Medulla oblongata (tissue), 1 donor: ENCODE measurements around the gene MROH2A.

Experiments used
- DNase-seq: peaks from one replicate; pipeline ENCODE4 v3.0.0-alpha.2; 2015; ENCODE audit errors: extremely low spot score

Gene MROH2A

DNA sequence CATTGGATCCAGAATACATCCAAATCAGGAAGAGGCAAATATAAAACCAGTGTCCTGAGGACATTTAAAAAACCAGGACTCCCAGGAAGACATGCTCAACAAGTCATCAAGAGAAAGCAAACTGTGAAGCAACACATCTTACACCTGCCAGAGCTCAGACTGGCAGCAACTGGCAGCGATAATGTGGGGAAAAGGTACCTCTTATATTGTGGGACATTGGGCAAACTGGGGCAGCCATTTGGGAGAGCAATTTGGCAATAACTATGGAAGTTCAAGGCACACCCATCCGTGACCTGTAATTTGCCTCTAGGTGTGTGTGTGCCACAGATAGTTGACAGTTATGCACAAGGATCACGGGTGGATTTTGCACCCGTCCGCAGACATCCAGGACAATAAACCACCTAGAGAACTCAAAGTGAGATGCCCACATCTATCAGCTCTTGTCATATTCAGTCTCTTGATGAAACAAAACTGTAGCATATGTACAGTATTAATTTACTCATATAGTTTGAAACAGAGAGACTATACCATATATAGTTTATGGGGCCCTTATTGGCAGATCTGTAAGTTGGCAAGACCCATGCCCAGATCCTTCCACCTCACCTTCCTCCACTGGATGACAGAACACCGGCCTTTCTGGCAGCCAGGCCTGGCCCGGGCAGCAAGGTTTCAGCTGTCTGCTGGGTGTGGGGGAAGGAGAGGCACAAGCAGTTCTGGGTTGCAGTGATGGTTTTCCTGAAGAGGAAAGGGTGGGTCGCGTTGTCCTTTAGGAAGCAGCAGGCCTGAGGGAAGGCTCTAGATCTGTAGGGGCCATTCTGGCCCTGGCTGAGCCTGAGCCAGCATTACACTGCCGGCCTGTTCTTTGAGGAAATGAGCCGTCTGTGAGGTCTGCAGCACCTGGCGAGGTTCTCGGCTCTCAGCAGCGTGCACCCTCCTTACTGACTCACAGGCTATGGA is 57.4 kb downstream of the MROH2A start:
- DNase-seq, result no peak

DNA sequence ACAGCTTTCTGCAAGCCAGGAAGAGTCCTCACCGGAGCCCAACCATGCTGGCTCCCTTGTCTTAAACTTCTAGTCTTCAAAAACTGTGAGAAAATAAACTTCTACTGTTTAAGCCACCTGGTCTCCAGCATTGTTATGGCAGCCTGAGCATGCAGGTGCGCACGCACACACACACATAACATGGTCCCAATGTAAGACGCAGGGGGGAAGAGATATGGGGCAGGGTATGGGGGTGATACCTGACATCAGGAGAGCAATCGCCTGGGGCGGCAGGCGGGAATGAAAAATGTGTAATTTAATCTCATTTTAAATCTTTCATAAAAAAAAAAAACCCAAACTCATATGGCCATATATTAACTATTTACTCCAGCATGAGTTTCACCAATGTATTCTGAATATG is 58.2 kb downstream of the MROH2A start:
- DNase-seq, result no peak

DNA sequence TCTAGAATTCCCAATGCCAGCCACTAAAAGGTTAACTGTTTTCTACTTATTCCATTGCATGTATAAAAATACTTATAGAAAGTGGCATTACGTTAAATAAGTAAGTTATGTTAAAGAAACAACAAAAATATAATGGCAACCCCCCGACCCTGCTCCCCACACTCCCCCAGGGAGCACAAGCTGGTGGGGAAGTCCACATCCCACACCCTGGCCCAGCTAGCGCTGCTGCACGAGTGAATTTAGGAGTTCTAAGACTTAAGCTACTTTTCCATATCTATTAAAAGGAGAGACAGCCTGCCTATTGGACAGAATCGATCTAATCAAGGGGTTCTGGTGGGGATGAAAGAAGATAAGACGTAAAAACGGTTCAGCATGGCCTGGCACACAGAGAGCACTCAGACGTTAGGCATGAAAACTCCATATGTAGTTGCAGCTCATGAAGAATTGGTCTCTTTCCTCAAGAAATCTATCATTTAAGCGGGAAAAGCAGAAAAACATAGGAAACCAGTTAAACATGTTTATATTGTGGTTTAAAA is 59.6 kb downstream of the MROH2A start:
- DNase-seq, result no peak

DNA sequence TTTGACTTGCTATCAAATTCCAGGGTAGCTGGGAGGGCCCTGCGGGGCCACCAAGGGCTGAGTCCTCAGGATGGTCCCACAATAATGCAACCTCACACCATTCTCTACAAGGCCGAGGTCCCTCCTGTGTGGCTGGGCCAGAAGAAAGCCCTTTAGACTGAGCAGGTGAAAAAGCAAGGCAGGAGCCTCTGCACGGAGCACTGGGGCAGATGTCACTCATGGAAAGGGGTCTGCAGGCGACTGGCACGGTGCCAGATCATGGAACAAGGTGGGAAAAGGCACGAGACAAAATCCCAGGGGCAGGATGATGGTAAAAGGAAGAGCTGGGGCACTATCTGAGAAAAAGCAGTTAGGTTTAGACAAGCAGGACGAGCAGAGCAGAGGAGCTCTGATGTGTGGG is 60.1 kb downstream of the MROH2A start:
- no peak for DNase-seq

DNA sequence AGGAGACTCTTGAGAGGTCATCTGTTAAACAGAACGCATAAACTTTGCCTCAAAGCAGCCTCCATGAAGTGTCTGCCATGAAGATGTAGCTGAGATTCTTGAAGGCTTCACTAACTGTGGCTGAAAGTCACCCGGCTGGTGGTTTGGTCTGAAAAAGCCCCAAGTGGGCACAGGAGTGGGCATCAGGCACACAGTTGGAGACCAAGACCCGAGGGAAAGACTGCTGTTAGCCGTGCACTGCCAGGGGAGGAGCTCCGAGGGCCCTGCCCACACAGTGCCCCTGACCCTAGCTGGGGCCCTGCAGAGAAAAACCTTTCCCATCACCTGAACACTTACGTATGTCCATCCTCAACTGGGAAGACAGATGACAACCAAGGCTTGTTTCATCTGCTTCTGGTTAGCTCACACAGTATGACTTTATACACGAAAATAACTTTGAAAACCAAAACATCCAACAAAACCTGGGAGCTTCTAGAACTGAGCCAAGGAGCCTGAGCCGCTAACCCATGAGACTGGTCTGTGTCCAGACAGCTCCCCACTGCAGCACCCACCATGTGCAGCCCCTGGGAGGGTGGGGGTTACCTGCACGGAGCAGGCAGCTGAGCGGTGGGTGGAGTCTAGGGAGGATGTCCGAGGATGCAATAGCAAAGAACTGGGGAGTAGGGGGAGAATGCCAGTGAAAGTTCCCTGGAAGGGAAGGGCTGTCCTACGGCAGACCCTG is 60.8 kb downstream of the MROH2A start:
- no peak for DNase-seq

DNA sequence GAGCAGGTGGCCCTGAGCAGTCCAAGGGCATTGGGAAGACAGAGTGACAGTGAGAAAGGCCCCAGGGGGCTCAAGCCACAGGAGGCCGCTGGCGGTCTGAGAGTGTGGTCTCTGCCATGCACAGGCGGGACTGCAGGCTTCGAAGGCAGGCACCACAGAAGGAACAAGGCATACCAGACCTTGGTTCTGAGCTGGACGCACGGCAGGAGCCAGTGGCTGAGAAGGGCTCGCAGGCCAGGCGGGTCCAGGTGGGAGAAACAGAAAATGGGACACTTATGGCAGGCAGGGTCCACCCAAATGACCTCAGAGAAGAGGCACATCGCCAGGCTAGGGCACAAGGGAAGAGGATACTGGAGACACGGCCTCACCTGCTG is 61.3 kb downstream of the MROH2A start:
- DNase-seq, result no peak

DNA sequence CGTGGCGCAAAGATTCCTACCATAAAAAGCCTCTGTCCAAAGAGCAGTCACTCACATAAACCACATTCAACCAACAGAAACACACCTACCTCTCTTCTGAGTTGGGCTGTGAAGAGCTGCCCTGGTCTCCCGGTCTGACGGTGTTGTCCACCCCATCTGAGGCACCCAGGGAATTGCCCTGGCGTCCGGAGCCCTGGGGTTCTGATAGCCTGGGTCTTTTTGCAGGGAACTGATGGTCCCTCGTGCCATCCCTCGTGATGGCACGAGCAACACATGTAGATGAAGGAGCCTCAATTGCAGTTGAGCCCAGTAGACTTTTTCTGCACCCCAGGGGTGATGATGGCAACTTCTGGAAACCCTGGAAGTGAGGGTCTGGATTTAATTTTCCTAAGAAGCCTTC is 62.4 kb downstream of the MROH2A start:
- no peak for DNase-seq

DNA sequence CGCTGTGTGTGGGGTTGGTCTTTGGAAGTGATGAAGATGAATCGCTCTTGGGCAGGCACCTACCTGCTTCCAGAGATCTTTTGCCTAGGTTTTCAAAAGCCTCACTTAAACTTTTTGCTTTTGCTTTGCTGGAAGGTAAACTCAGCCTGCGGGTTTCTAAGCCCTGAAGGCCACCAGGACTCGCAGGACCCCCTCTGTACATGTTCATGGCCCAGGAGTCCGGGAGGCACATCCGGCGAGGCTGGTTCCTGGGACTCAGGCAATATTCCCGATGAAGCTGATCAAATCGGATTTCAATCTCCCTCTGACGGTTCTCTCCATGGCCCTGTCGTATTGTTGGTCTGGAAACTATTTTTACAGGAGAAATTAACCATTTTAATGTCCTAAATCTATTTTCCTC is 63.1 kb downstream of the MROH2A start:
- DNase-seq, result no peak

DNA sequence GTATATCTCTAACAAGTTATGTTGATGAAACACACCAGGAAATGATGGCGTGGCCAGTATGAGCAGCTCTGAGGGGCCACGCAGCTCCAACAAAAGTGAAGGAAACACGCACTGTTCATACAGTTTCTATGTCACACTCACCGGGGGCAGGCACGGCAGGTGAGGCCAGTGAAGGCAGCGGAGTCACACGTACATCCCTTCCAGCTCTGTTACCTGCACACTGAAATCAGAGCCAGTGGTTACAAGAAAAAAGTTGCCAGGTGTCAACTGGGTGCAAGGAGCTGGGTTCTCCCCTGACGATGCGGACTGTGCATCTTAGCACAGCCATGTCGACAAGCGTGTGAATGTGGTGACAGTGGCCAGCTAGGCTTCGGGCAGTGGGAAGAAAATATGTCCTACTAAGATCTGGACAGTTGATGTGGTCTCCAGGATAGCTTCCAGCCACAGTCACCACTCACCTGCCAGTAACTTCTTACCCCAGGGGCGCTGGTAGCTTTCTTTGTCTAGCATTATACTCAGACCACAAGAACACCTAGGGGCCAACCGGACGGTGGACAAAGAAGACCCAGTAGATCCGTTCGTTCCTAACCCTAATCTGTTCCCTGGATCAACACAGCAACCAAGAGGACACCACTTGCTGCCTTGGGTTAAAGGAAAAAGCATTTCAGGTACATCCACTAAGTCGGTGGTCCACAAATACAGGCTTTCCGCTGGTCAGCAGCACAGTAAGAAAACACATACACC is 66.1 kb downstream of the MROH2A start:
- DNase-seq, result no peak

DNA sequence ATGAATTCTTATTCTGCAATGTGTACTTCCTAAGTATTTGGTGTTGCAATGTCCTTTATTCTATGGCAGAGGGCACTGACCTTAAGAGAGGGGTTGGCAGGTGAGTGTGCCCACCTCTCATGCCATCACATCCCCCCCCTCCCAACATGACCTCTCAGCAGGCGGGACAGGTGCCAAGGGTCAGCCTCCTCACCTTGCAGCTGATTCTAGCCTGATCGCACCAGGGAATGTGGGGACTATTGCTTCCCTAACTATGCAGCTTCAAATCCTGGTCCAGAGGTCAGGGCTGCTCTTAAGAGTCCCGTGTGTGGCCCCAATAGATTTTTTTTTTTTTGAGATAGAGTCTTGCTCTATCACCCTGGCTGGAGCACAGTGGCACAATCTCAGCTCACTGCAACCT is 66.7 kb downstream of the MROH2A start:
- no peak for DNase-seq

DNA sequence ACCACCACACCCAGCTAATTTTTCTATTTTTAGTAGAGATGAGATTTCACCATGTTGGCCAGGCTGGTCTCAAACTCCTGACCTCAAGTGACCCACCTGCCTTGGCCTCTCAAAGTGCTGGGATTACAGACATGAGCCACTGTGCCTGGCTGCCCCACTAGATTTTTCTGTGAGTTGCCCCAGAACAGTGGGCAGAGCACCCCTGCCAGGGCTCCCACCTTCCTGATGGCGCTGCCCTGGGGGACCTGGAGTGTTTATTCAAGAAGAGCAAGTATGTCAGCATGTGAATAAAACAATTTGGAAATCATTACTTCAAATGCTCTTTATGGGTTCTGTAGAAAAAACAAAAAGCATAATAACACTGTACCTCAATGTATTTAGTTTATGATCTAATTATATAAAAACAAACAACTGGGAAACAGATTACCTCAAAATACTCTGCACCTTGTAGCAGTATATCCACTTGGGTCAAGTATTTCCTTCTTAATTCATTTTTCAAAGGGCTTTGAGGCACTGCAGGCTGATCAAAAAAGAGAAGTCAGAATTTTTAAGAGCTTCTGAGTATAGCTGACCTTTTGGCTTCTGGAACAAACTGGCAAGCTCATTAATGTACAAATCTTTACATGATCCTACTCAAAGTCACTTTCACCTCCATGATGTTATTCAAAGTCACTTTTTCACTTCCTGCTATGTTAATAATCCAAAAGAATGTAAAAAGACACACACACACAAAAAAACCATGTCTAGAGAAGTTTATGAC is 67.4 kb downstream of the MROH2A start:
- DNase-seq, result no peak

DNA sequence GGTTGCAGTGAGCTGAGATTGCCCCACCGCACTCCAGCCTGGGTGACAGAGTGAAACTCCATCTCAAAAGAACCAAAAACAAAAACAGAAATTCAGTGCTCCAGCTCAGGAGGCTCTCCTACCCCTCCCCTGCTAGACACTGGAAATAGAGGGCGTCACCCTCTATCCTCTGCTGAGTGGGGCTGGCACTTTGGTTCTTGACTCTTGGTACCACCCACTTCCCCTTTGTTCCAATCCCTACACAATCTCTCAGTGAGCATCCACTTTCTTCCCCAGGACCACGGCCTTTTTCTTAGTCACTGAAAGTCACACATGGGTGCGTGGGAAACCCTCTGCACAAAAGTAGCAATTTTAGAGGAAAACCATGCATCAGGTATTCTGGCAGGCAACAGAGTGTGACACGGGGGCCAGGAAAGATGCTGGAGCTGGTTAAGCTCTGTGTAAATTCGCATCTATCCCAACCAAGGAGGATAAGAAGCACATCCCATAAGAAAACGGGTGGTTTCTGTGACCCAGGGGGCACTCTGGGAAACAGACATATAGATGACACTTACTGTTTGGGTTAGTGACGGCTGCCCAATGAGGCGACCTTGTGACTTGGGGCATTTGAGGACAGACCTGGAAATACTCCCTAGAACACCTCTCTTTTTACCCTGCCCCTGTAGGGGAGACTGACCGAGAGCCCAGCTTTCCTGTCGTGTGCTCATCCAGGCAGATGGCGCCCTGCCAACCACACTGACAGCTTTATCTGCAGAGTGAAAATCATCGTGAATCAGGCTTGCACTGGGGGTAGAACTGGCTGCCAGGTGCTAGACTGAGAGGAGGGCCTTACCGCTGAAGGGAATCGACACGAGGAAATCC is 68.5 kb downstream of the MROH2A start:
- no peak for DNase-seq

DNA sequence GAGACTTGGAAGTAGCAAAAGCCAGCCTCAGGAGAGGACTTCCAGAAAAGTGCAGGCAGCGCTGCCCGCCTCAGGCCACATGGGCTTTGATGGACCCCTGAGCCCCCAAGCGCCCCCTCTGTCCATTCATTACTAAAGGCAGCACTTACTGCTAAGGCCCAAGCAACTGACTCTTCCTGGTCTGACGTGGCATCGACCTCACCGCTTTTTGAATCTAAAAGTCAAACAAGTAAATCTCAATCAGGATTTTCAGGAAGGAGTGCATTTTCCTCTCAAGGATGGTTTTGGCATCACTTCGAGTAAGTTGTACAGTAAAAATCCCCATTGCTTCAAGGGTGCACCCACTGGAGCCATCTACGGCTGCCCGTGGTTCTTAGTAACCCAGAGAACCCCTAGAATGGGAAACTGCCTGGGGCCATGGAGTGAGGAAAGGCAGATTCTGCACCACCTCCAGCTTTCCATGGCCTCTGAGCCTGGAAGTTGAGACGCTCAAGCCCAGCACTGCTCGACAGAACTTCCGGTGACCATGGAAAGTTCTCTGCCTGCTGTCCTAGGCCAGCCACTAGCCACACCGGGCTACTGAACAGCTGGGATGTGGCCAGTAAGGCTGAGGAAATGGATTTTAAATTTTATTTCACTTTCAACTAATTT is 69.2 kb downstream of the MROH2A start:
- DNase-seq, result no peak

DNA sequence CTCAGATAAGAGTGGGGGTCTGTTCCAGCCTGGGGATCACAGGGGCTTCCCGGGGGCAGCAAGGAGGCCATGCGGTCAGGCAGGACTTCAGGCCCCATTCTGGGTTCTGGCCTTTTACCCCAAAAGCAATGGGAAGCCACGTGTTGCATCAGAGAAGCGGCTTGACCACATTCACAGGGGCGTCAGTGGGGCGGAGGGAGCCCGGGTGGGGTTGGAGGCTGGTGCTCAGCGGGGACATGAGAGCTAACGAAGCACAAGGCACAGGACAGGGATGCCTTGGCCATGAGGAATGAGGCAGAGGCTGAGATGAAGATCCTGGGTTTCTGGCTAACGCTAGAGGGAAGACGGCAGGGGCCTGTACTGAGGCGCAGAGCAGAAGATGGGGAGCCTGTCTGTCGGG is 70.1 kb downstream of the MROH2A start:
- DNase-seq, result no peak

DNA sequence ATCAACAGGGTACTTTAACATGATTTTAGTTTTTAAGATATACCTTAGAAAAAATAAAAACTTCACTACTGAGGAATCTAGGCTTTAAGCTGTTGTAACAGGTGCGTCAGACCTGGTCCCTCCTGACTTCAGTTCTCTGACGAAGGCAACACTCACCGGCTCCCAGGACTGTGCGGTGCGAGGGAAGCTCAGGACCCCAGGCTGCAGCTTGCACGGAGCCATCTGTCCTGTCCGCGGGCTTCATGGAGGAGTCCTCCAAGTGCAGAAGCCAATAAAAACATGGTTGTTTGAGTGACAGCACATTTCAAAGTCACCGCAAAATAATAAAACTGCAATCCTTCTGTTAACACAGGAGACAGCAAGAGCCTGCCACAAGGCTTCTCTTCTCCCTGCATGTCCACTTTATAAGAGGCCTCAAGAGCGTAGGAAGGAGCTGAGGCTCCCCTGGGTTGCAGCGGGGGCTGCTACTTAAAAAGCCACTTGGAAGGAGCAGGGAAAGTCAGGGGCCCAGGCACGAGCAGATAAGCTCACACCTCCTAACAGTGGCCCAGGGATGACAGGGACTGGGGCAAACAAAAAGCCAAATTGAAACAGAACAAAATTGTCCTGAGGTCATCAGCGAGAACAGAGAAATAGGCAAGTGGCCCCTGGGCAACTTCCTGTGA is 71.6 kb downstream of the MROH2A start:
- DNase-seq, result no peak

DNA sequence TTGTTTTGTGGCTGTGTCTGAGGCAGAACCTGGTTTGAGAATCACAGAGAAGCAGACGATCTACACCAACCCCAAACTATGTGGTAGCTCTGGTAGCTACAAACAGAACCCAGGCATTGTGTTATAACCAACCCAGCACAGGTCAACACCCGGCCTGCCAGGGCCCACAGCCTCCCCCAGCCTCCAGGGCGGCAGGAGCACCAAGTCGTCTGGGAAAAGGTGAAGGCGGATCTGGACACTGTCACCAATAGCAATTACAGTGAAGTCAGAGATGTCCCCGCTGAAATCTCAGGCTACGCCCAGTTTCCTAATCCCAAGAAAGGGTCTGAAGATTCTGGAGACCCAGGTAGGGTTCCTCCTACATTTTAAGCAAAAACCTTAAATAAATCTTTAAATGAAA is 72.6 kb downstream of the MROH2A start:
- DNase-seq, result no peak

DNA sequence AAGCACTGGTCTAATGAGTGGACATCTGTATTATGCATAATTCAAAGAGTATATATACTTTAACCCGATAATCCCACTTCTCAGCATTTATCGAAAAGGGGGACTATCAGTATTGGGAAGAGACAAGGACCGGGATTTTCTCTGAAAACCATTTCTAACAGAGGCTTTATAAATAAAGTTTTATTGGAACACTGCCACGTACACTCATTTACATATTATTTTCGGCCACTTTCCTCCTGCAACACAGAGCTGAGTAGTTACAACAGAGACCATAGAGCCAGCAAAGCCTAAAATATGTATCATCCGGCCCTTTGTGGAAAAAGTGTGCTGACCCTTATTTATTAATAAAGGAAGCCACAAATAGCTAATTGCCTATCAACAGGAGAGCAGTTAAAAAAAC is 73.0 kb downstream of the MROH2A start:
- no peak for DNase-seq

DNA sequence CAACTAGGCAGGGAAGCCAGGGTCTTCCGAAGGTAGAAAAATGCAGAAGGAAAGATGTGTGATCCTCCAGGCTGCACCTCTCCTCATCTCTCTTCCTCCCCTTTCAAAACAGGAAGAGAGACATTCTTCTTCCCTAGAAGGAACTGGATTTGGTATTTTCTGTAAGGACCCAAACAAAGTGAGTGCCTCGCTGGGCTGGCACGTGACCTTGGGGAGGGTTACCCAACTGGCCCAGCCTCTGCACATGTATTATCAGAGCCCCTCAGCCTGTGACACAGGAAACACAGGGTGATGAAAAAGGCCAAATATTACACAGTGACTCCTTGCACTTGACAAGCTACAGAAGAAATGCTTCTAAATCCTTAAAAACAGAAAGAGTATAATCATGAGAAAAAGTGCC is 73.9 kb downstream of the MROH2A start:
- DNase-seq, result no peak

DNA sequence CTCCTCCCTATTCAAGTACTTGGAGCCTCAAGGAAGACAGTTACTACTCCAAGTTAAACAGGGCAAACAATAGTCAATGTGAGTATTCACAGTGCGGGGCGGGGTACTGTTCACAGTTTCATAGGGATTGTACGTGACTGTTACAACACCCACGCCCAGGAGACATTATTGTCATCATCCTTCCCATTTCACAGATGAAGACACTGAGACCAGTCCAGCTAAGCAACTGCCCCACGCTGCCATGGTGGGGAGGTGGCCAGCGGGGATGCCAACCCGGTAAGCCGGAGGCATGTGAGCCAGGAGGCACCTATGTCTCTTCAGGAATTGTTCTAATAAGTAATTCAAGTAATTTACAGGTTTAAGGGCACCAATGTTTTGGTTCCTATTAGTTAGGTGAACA is 75.2 kb downstream of the MROH2A start:
- no peak for DNase-seq

DNA sequence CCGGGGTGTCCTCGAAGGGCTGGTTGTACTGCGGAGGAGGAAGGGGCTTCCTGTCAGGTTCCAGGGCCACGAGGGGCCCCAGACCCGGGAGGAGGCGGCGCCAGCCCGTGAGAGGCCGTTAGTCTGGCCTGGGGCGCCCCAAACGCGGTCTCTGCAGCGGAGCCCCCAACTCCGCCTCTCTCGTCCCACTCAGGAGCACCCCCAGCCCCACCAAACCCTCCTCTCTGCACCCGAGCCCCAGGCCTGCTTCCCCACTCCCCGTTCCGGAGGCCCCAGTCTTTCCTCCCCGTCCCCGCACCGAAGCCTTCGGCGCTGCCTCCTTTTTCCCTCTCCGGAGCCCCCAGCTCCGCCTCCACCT is 75.7 kb downstream of the MROH2A start:
- DNase-seq, result no peak
